GM12878 (cell line): ENCODE results near the gene SLC22A12. TPM values are rescaled to one million over a fixed set of nuclear protein-coding genes. Genes with fewer than 3 reads are reported as not detected.

ENCODE experiments used
- ATAC-seq: fragments of 200-7000 bp; cut with Tn5 transposase; 3 replicates; pipeline ENCODE4 v1.9.1; 2020; ENCODE audit warnings: mild to moderate bottlenecking, moderate library complexity
- BruUV-seq: library from RNA; stranded (reverse); fragments of 400-500 nt; replicated peaks from 2 replicates; lab custom pipeline; 2021; lab: Mats Ljungman, UMichigan
- CTCF ChIA-PET: fragments of 300-600 bp; sonication (Branson Sonifier 250); formaldehyde crosslinking; extraction: SDS; loops from one replicate; lab custom pipeline; 2021; ENCODE audit warnings: inconsistent platforms; lab: Yijun Ruan, JAX
- POLR2A ChIA-PET: fragments of 350-600 bp; formaldehyde crosslinking; extraction: SDS; loops from one replicate; lab custom pipeline; 2021; ENCODE audit warnings: inconsistent platforms; lab: Charles Lee
- RAD21 ChIA-PET: fragments of 300-600 bp; sonication (Branson Sonifier 250); formaldehyde crosslinking; loops from one replicate; lab custom pipeline; 2023; ENCODE audit warnings: antibody characterized with exemption; ENCODE audit not compliant: unreplicated experiment; lab: Charles Lee
- SMC1A ChIA-PET: fragments of 300-600 bp; sonication (Branson Sonifier 250); formaldehyde crosslinking; loops from one replicate; lab custom pipeline; 2023; ENCODE audit not compliant: unreplicated experiment, uncharacterized antibody; lab: Charles Lee
- DNase-seq: peaks from one replicate; pipeline ENCODE4 v3.0.0-alpha.2; 2011; ENCODE audit warnings: low read depth, low spot score
- FAIRE-seq: peaks from 3 replicates; lab custom pipeline; 2011; peaks lifted over from hg19 to GRCh38; lab: Jason Lieb, UNC
- H2AFZ ChIP-seq: 2 replicates; pipeline ENCODE4 v1.6.0; 2011; ENCODE audit warnings: low read depth, low read length, control low read depth; ENCODE audit not compliant: control insufficient read depth
- H3K27ac ChIP-seq: 2 replicates; pipeline ENCODE4 v1.5.1; 2011; ENCODE audit warnings: control low read depth; ENCODE audit not compliant: control insufficient read depth, insufficient read depth
- H3K27me3 ChIP-seq, 2 experiments: replicated peaks in 1 of 2; 2 replicates each; pipeline versions ENCODE4 v1.6.0 to v1.6.1; 2011; ENCODE audit warnings: low read length in 1 of 2; ENCODE audit not compliant: control insufficient read depth in 2 of 2, insufficient read depth in 2 of 2
- H3K36me3 ChIP-seq, 2 experiments: 2 replicates each; pipeline ENCODE4 v1.5.1; 2011; ENCODE audit warnings: low read length in 1 of 2; ENCODE audit not compliant: control insufficient read depth in 2 of 2, insufficient read depth in 2 of 2
- H3K4me1 ChIP-seq: 2 replicates; pipeline ENCODE4 v1.6.1; 2011; ENCODE audit warnings: mild to moderate bottlenecking, low read length, moderate library complexity, mixed read lengths; ENCODE audit not compliant: control insufficient read depth, insufficient read depth
- H3K4me2 ChIP-seq: 2 replicates; pipeline ENCODE4 v1.6.0; 2011; ENCODE audit warnings: control low read depth; ENCODE audit not compliant: control insufficient read depth, insufficient read depth
- H3K4me3 ChIP-seq: fragments of 200-600 bp; sonication (generic); 2 replicates; pipeline ENCODE4 v1.5.1; 2016
- H3K79me2 ChIP-seq: 2 replicates; pipeline ENCODE4 v1.6.0; 2011; ENCODE audit warnings: low read length; ENCODE audit not compliant: control insufficient read depth, insufficient read depth
- H3K9ac ChIP-seq: 2 replicates; pipeline ENCODE4 v1.8.0; 2011; ENCODE audit warnings: low read length, control low read depth, mixed read lengths; ENCODE audit not compliant: control insufficient read depth, insufficient read depth
- H3K9me3 ChIP-seq: replicated peaks from 3 replicates; pipeline ENCODE4 v1.5.1; 2011; ENCODE audit warnings: mild to moderate bottlenecking, low read length; ENCODE audit not compliant: control insufficient read depth, insufficient read depth
- H4K20me1 ChIP-seq: 2 replicates; pipeline ENCODE4 v1.6.0; 2011; ENCODE audit not compliant: control insufficient read depth, insufficient read depth
- BMI1 ChIP-seq: fragments of 450-650 bp; IDR thresholded peaks from 2 replicates; pipeline ENCODE4 v1.6.1; 2016; ENCODE audit warnings: mild to moderate bottlenecking, moderate library complexity, borderline replicate concordance
- HCFC1 ChIP-seq: fragments of 150-350 bp; IDR thresholded peaks from 2 replicates; pipeline ENCODE4 v1.6.1; 2014; ENCODE audit warnings: low read length
- LARP7 ChIP-seq: fragments of 450-650 bp; IDR thresholded peaks from 2 replicates; pipeline ENCODE4 v1.6.1; 2017; ENCODE audit warnings: mild to moderate bottlenecking
- NFXL1 ChIP-seq: fragments of 450-650 bp; IDR thresholded peaks from 2 replicates; pipeline ENCODE4 v1.6.1; 2017; ENCODE audit warnings: antibody characterized with exemption, mild to moderate bottlenecking, borderline replicate concordance
- NR2C1 ChIP-seq: fragments of 450-650 bp; IDR thresholded peaks from 2 replicates; pipeline ENCODE4 v1.6.1; 2017; ENCODE audit warnings: antibody characterized with exemption, mild to moderate bottlenecking, moderate library complexity
- RBBP5 ChIP-seq: fragments of 200-600 bp; sonication (generic); conservative IDR thresholded peaks from 2 replicates; pipeline ENCODE4 v1.6.1; 2016
- SIX5 ChIP-seq: IDR thresholded peaks from 2 replicates; pipeline ENCODE4 v1.6.1; 2011; ENCODE audit warnings: mild to moderate bottlenecking, low read depth, low read length, moderate library complexity; ENCODE audit not compliant: severe bottlenecking
- SMARCA5 ChIP-seq: fragments of 450-650 bp; IDR thresholded peaks from 2 replicates; pipeline ENCODE4 v1.6.1; 2017; ENCODE audit warnings: mild to moderate bottlenecking
- TARDBP ChIP-seq: IDR thresholded peaks from 2 replicates; pipeline ENCODE4 v1.6.1; 2016; ENCODE audit warnings: borderline replicate concordance
- ZNF24 ChIP-seq: fragments of 450-650 bp; IDR thresholded peaks from 2 replicates; pipeline ENCODE4 v1.6.1; 2017; ENCODE audit warnings: antibody characterized with exemption, mild to moderate bottlenecking
- WGBS: methylation state at CpG from one replicate; pipeline ENCODE4 v1.1.6; 2016; ENCODE audit warnings: low lambda C conversion rate; ENCODE audit not compliant: insufficient replicate concordance, insufficient coverage; ENCODE audit errors: missing lambda C conversion rate; 5-methylcytosine and 5-hydroxymethylcytosine counted together
- in situ Hi-C: fragments of 300-500 bp; cut with MboI; formaldehyde crosslinking; loops from 9 replicates; pipeline ENCODE4 v1.14.3; 2018; ENCODE audit warnings: mixed read lengths
- intact Hi-C: fragments of 100-400 bp; cut with micrococcal nuclease; formaldehyde crosslinking; loops from one replicate; pipeline ENCODE4 v1.14.2; 2022; ENCODE audit not compliant: unreplicated experiment
- polyA plus RNA-seq, 11 experiments: library from polyadenylated mRNA; depleted of rRNA in 4 of 11; unstranded in 6 of 11; stranded (reverse) in 5 of 11; fragments of >200 nt; fragmentation: Nextera tagmentation in 4 of 11; fragmentation: Illumina TruSeq in 1 of 11; extraction: Ambion mirVana in 4 of 11; extraction: Trizol in 1 of 11; gene quantifications; 1 replicate in 1 of 11; 2 replicates in 10 of 11; pipeline versions ENCODE4 v1.2.1 to v1.2.3, GENCODE V29; 2011 to 2016; ENCODE audit warnings: inconsistent platforms in 2 of 11, missing spikeins in 2 of 11, low read depth in 1 of 11
- total RNA-seq, 4 experiments: library from RNA; depleted of rRNA in 3 of 4; stranded (reverse); fragments of >200 nt in 3 of 4; fragmentation: Illumina TruSeq in 1 of 4; extraction: Trizol in 1 of 4; gene quantifications; 2 replicates each; pipeline versions ENCODE4 v1.2.1 to v1.2.3, GENCODE V29; 2013 to 2021
- TF ChIP-seq, protein P1 (sequence below): fragments of 450-650 bp; IDR thresholded peaks from 2 replicates; pipeline ENCODE4 v1.6.1; 2017; ENCODE audit warnings: mild to moderate bottlenecking, moderate library complexity
- TF ChIP-seq, protein P2 (sequence below): fragments of 450-650 bp; IDR thresholded peaks from 2 replicates; pipeline ENCODE4 v1.6.1; 2018; ENCODE audit warnings: borderline replicate concordance, mild to moderate bottlenecking; ENCODE audit not compliant: partially characterized antibody
- TF ChIP-seq, protein P3 (sequence below): fragments of 150-350 bp; IDR thresholded peaks from 2 replicates; pipeline ENCODE4 v1.6.1; 2016; ENCODE audit warnings: low read depth, low read length

The SLC22A12 gene
- total and polyA plus RNA-seq, 10 of the 15 experiments (the other 5 are each of a cell fraction or from before 2014, with no cell fraction given), result not detected

GRCh38 chr11:64544616-64545296, 46.3 kb upstream of the SLC22A12 start:
- ChIA-PET RAD21 (no interaction called here), SMC1A (no interaction called here), POLR2A (no interaction called here), CTCF (interaction anchor here (1.6 kb wide), 1 partner anchor 95 kb away, joined by 3 read pairs; no protein-coding TSS in a partner anchor)
- FAIRE-seq, result no peak
- Histone ChIP-seq H3K27me3 (peaks cover 0 to 8% of the 10 kb centered on the region in 2 experiments; a peak in 2 of 4 replicates), H3K27ac (no peak overlapping the region), H2AFZ (no peak overlapping the region), H3K79me2 (no peaks in the 10 kb centered on the region), H3K4me1 (no peaks in the 10 kb centered on the region), H3K36me3 (no peaks in the 10 kb centered on the region), H3K4me2 (no peak overlapping the region), H3K4me3 (no peak overlapping the region), H4K20me1 (no peaks in the 10 kb centered on the region), H3K9ac (no peak overlapping the region), H3K9me3 (no peaks in the 10 kb centered on the region)
- no peak for ATAC-seq
- DNase-seq, result no peak
- intact Hi-C loops, result no loop called here
- 3% methylated on average over 2 of the region's 2 CpGs for WGBS
- in situ Hi-C loops, result no loop called here
- no TSS peak for BruUV-seq
- no peak for TF ChIP-seq ZNF24
- TF ChIP-seq, protein P1, sequence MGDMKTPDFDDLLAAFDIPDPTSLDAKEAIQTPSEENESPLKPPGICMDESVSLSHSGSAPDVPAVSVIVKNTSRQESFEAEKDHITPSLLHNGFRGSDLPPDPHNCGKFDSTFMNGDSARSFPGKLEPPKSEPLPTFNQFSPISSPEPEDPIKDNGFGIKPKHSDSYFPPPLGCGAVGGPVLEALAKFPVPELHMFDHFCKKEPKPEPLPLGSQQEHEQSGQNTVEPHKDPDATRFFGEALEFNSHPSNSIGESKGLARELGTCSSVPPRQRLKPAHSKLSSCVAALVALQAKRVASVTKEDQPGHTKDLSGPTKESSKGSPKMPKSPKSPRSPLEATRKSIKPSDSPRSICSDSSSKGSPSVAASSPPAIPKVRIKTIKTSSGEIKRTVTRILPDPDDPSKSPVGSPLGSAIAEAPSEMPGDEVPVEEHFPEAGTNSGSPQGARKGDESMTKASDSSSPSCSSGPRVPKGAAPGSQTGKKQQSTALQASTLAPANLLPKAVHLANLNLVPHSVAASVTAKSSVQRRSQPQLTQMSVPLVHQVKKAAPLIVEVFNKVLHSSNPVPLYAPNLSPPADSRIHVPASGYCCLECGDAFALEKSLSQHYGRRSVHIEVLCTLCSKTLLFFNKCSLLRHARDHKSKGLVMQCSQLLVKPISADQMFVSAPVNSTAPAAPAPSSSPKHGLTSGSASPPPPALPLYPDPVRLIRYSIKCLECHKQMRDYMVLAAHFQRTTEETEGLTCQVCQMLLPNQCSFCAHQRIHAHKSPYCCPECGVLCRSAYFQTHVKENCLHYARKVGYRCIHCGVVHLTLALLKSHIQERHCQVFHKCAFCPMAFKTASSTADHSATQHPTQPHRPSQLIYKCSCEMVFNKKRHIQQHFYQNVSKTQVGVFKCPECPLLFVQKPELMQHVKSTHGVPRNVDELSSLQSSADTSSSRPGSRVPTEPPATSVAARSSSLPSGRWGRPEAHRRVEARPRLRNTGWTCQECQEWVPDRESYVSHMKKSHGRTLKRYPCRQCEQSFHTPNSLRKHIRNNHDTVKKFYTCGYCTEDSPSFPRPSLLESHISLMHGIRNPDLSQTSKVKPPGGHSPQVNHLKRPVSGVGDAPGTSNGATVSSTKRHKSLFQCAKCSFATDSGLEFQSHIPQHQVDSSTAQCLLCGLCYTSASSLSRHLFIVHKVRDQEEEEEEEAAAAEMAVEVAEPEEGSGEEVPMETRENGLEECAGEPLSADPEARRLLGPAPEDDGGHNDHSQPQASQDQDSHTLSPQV, result no peak
- no peak for TF ChIP-seq NFXL1
- no peak for TF ChIP-seq NR2C1
- TF ChIP-seq, protein P2, sequence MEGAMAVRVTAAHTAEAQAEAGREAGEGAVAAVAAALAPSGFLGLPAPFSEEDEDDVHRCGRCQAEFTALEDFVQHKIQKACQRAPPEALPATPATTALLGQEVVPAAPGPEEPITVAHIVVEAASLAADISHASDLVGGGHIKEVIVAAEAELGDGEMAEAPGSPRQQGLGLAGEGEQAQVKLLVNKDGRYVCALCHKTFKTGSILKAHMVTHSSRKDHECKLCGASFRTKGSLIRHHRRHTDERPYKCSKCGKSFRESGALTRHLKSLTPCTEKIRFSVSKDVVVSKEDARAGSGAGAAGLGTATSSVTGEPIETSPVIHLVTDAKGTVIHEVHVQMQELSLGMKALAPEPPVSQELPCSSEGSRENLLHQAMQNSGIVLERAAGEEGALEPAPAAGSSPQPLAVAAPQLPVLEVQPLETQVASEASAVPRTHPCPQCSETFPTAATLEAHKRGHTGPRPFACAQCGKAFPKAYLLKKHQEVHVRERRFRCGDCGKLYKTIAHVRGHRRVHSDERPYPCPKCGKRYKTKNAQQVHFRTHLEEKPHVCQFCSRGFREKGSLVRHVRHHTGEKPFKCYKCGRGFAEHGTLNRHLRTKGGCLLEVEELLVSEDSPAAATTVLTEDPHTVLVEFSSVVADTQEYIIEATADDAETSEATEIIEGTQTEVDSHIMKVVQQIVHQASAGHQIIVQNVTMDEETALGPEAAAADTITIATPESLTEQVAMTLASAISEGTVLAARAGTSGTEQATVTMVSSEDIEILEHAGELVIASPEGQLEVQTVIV, result no peak
- TF ChIP-seq SMARCA5, result no peak
- TF ChIP-seq TARDBP, result no peak
- TF ChIP-seq SIX5, result no peak
- TF ChIP-seq BMI1, result no peak
- no peak for TF ChIP-seq RBBP5
- TF ChIP-seq LARP7, result no peak
- TF ChIP-seq HCFC1, result no peak
- TF ChIP-seq, protein P3, sequence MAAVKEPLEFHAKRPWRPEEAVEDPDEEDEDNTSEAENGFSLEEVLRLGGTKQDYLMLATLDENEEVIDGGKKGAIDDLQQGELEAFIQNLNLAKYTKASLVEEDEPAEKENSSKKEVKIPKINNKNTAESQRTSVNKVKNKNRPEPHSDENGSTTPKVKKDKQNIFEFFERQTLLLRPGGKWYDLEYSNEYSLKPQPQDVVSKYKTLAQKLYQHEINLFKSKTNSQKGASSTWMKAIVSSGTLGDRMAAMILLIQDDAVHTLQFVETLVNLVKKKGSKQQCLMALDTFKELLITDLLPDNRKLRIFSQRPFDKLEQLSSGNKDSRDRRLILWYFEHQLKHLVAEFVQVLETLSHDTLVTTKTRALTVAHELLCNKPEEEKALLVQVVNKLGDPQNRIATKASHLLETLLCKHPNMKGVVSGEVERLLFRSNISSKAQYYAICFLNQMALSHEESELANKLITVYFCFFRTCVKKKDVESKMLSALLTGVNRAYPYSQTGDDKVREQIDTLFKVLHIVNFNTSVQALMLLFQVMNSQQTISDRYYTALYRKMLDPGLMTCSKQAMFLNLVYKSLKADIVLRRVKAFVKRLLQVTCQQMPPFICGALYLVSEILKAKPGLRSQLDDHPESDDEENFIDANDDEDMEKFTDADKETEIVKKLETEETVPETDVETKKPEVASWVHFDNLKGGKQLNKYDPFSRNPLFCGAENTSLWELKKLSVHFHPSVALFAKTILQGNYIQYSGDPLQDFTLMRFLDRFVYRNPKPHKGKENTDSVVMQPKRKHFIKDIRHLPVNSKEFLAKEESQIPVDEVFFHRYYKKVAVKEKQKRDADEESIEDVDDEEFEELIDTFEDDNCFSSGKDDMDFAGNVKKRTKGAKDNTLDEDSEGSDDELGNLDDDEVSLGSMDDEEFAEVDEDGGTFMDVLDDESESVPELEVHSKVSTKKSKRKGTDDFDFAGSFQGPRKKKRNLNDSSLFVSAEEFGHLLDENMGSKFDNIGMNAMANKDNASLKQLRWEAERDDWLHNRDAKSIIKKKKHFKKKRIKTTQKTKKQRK, result no peak
